ENCODE data around the gene C5.

C5 gene

GRCh38 chr9:121019273-121019672 lies 30.8 kb downstream of the C5 start:
- POLR2A ChIA-PET, result no interaction called here
- no peak overlapping the region for H3K27ac ChIP-seq (ENCODE audit: insufficient read depth in 1 of 2, low read depth in 1 of 2, low read length in 2 of 2, poor library complexity in 1 of 2, severe bottlenecking in 2 of 2)

GRCh38 chr9:121013911-121014310 lies 36.2 kb downstream of the C5 start:
- ChIA-PET CTCF (no interaction called here), POLR2A (no interaction called here)
- no peaks in the 10 kb centered on the region for H3K27me3 ChIP-seq (replicated peaks in 2 of 5; ENCODE audit: control insufficient read depth in 4 of 5, insufficient read depth in 5 of 5, low read length in 4 of 5)

More at GRCh38 chr9:121019273-121019672, 30.8 kb downstream of the C5 start:
- no peaks in the 10 kb centered on the region for H3K4me1 ChIP-seq (ENCODE audit: control extremely low read depth in 1 of 4, control insufficient read depth in 4 of 4, insufficient read depth in 4 of 4, low read length in 3 of 4)
- WGBS (ENCODE audit: insufficient coverage), result 80% methylated on average over 4 of the region's 5 CpGs
- CTCF ChIA-PET, result interaction anchor here (1.0 to 1.5 kb wide), 2 partner anchors 34 to 37 kb away, joined by 4 to 6 read pairs; no protein-coding TSS in a partner anchor
- no peaks in the 10 kb centered on the region for H3K27me3 ChIP-seq (replicated peaks in 2 of 5; ENCODE audit: control insufficient read depth in 4 of 5, insufficient read depth in 5 of 5, low read length in 4 of 5)
- DNase-seq, result no peak
- no peaks in the 10 kb centered on the region for H3K9me3 ChIP-seq (ENCODE audit: control extremely low read depth in 1 of 5, control insufficient read depth in 4 of 5, insufficient read depth in 2 of 5, low read depth in 1 of 5, low read length in 4 of 5)
- no peak overlapping the region for H3K4me3 ChIP-seq (ENCODE audit: control insufficient read depth in 1 of 7, extremely low read depth in 1 of 7, insufficient read depth in 4 of 7, low read depth in 2 of 7, low read length in 6 of 7)
- peaks cover 0 to 3% (median 2%) of the 10 kb centered on the region in 4 experiments for H3K36me3 ChIP-seq (ENCODE audit: control insufficient read depth in 4 of 4, insufficient read depth in 4 of 4, low read length in 3 of 4)

GRCh38 chr9:121009650-121010049 lies 40.4 kb downstream of the C5 start:
- no peaks in the 10 kb centered on the region for H3K4me1 ChIP-seq (ENCODE audit: control extremely low read depth in 1 of 4, control insufficient read depth in 4 of 4, insufficient read depth in 4 of 4, low read length in 3 of 4)
- no peaks in the 10 kb centered on the region for H3K9me3 ChIP-seq (ENCODE audit: control extremely low read depth in 1 of 5, control insufficient read depth in 4 of 5, insufficient read depth in 2 of 5, low read depth in 1 of 5, low read length in 4 of 5)
- WGBS (ENCODE audit: insufficient coverage), result 83% methylated on average over 3 of the region's 3 CpGs
- H3K36me3 ChIP-seq (ENCODE audit: control insufficient read depth in 4 of 4, insufficient read depth in 4 of 4, low read length in 3 of 4), result no peaks in the 10 kb centered on the region
- CTCF ChIA-PET, result no interaction called here
- no peak overlapping the region for H3K4me3 ChIP-seq (ENCODE audit: control insufficient read depth in 1 of 7, extremely low read depth in 1 of 7, insufficient read depth in 4 of 7, low read depth in 2 of 7, low read length in 6 of 7)
- no peaks in the 10 kb centered on the region for H3K27me3 ChIP-seq (replicated peaks in 2 of 5; ENCODE audit: control insufficient read depth in 4 of 5, insufficient read depth in 5 of 5, low read length in 4 of 5)
- no peak overlapping the region for H3K27ac ChIP-seq (ENCODE audit: insufficient read depth in 1 of 2, low read depth in 1 of 2, low read length in 2 of 2, poor library complexity in 1 of 2, severe bottlenecking in 2 of 2)
- peak in 2 of 3 donors; percentile 48 to 60 for DNase-seq
- POLR2A ChIA-PET, result no interaction called here

More at GRCh38 chr9:121013911-121014310, 36.2 kb downstream of the C5 start:
- Histone ChIP-seq H3K36me3 (ENCODE audit: control insufficient read depth in 4 of 4, insufficient read depth in 4 of 4, low read length in 3 of 4) (peaks cover 0 to 3% (median under 1%) of the 10 kb centered on the region in 4 experiments), H3K4me1 (ENCODE audit: control extremely low read depth in 1 of 4, control insufficient read depth in 4 of 4, insufficient read depth in 4 of 4, low read length in 3 of 4) (no peaks in the 10 kb centered on the region), H3K4me3 (ENCODE audit: control insufficient read depth in 1 of 7, extremely low read depth in 1 of 7, insufficient read depth in 4 of 7, low read depth in 2 of 7, low read length in 6 of 7) (no peak overlapping the region), H3K27ac (ENCODE audit: insufficient read depth in 1 of 2, low read depth in 1 of 2, low read length in 2 of 2, poor library complexity in 1 of 2, severe bottlenecking in 2 of 2) (no peak overlapping the region), H3K9me3 (ENCODE audit: control extremely low read depth in 1 of 5, control insufficient read depth in 4 of 5, insufficient read depth in 2 of 5, low read depth in 1 of 5, low read length in 4 of 5) (no peaks in the 10 kb centered on the region)
- 100% methylated on average over 4 of the region's 8 CpGs for WGBS (ENCODE audit: insufficient coverage)
- DNase-seq, result no peak

- no peak overlapping the region for H3K4me3 ChIP-seq (ENCODE audit: control insufficient read depth in 1 of 7, extremely low read depth in 1 of 7, insufficient read depth in 4 of 7, low read depth in 2 of 7, low read length in 6 of 7)
- H3K36me3 ChIP-seq (ENCODE audit: control insufficient read depth in 4 of 4, insufficient read depth in 4 of 4, low read length in 3 of 4), result peaks cover 0 to 5% (median under 1%) of the 10 kb centered on the region in 4 experiments
- ChIA-PET CTCF (interaction anchor here (1.1 kb wide), 1 partner anchor 18 kb away, joined by 4 read pairs; no protein-coding TSS in a partner anchor), POLR2A (interaction anchor here (1.0 kb wide), 1 partner anchor 22 kb away, joined by 3 read pairs; no protein-coding TSS in a partner anchor)
- 100% methylated on average over 1 of the region's 2 CpGs for WGBS (ENCODE audit: insufficient coverage)
- H3K4me1 ChIP-seq (ENCODE audit: control extremely low read depth in 1 of 4, control insufficient read depth in 4 of 4, insufficient read depth in 4 of 4, low read length in 3 of 4), result no peaks in the 10 kb centered on the region
- no peak for DNase-seq
- H3K27me3 ChIP-seq (replicated peaks in 2 of 5; ENCODE audit: control insufficient read depth in 4 of 5, insufficient read depth in 5 of 5, low read length in 4 of 5), result no peaks in the 10 kb centered on the region
- H3K9me3 ChIP-seq (ENCODE audit: control extremely low read depth in 1 of 5, control insufficient read depth in 4 of 5, insufficient read depth in 2 of 5, low read depth in 1 of 5, low read length in 4 of 5), result no peaks in the 10 kb centered on the region
- no peak overlapping the region for H3K27ac ChIP-seq (ENCODE audit: insufficient read depth in 1 of 2, low read depth in 1 of 2, low read length in 2 of 2, poor library complexity in 1 of 2, severe bottlenecking in 2 of 2)
Measured at GRCh38 chr9:120999317-120999716, 50.8 kb downstream of the C5 start.

GRCh38 chr9:120998111-120998510 lies 52.0 kb downstream of the C5 start:
- Histone ChIP-seq H3K27me3 (replicated peaks in 2 of 5; ENCODE audit: control insufficient read depth in 4 of 5, insufficient read depth in 5 of 5, low read length in 4 of 5) (no peaks in the 10 kb centered on the region), H3K9me3 (ENCODE audit: control extremely low read depth in 1 of 5, control insufficient read depth in 4 of 5, insufficient read depth in 2 of 5, low read depth in 1 of 5, low read length in 4 of 5) (no peaks in the 10 kb centered on the region), H3K4me1 (ENCODE audit: control extremely low read depth in 1 of 4, control insufficient read depth in 4 of 4, insufficient read depth in 4 of 4, low read length in 3 of 4) (no peaks in the 10 kb centered on the region), H3K4me3 (ENCODE audit: control insufficient read depth in 1 of 7, extremely low read depth in 1 of 7, insufficient read depth in 4 of 7, low read depth in 2 of 7, low read length in 6 of 7) (no peak overlapping the region), H3K27ac (ENCODE audit: insufficient read depth in 1 of 2, low read depth in 1 of 2, low read length in 2 of 2, poor library complexity in 1 of 2, severe bottlenecking in 2 of 2) (no peak overlapping the region), H3K36me3 (ENCODE audit: control insufficient read depth in 4 of 4, insufficient read depth in 4 of 4, low read length in 3 of 4) (peaks cover 0 to 5% (median under 1%) of the 10 kb centered on the region in 4 experiments)
- ChIA-PET CTCF (interaction anchor here (1.1 kb wide), 1 partner anchor 17 kb away, joined by 4 read pairs; no protein-coding TSS in a partner anchor), POLR2A (interaction anchor here (1.0 kb wide), 1 partner anchor 23 kb away, joined by 3 read pairs; no protein-coding TSS in a partner anchor)
- DNase-seq, result no peak
- 100% methylated on average over 2 of the region's 2 CpGs for WGBS (ENCODE audit: insufficient coverage)

GRCh38 chr9:120997502-120997901 lies 52.6 kb downstream of the C5 start:
- H3K36me3 ChIP-seq (ENCODE audit: control insufficient read depth in 4 of 4, insufficient read depth in 4 of 4, low read length in 3 of 4), result peaks cover 0 to 5% (median under 1%) of the 10 kb centered on the region in 4 experiments
- no peaks in the 10 kb centered on the region for H3K4me1 ChIP-seq (ENCODE audit: control extremely low read depth in 1 of 4, control insufficient read depth in 4 of 4, insufficient read depth in 4 of 4, low read length in 3 of 4)
- no peaks in the 10 kb centered on the region for H3K27me3 ChIP-seq (replicated peaks in 2 of 5; ENCODE audit: control insufficient read depth in 4 of 5, insufficient read depth in 5 of 5, low read length in 4 of 5)
- H3K9me3 ChIP-seq (ENCODE audit: control extremely low read depth in 1 of 5, control insufficient read depth in 4 of 5, insufficient read depth in 2 of 5, low read depth in 1 of 5, low read length in 4 of 5), result no peaks in the 10 kb centered on the region
- no peak overlapping the region for H3K27ac ChIP-seq (ENCODE audit: insufficient read depth in 1 of 2, low read depth in 1 of 2, low read length in 2 of 2, poor library complexity in 1 of 2, severe bottlenecking in 2 of 2)
- DNase-seq, result no peak
- WGBS (ENCODE audit: insufficient coverage), result 100% methylated on average over 1 of the region's 7 CpGs
- CTCF ChIA-PET, result no interaction called here
- POLR2A ChIA-PET, result no interaction called here
- H3K4me3 ChIP-seq (ENCODE audit: control insufficient read depth in 1 of 7, extremely low read depth in 1 of 7, insufficient read depth in 4 of 7, low read depth in 2 of 7, low read length in 6 of 7), result no peak overlapping the region

- CTCF ChIA-PET, result interaction anchor here (1.1 kb wide), 1 partner anchor 181 kb away, joined by 3 read pairs; no protein-coding TSS in a partner anchor
- WGBS (ENCODE audit: insufficient coverage), result 83% methylated on average over 2 of the region's 3 CpGs
- DNase-seq, result no peak
Measured at GRCh38 chr9:120996409-120996808, 53.7 kb downstream of the C5 start.

More at GRCh38 chr9:120996409-120996808, 53.7 kb downstream of the C5 start:
- Histone ChIP-seq H3K36me3 (ENCODE audit: control insufficient read depth in 4 of 4, insufficient read depth in 4 of 4, low read length in 3 of 4) (peaks cover 0 to 5% (median under 1%) of the 10 kb centered on the region in 4 experiments), H3K4me3 (ENCODE audit: control insufficient read depth in 1 of 7, extremely low read depth in 1 of 7, insufficient read depth in 4 of 7, low read depth in 2 of 7, low read length in 6 of 7) (no peak overlapping the region), H3K9me3 (ENCODE audit: control extremely low read depth in 1 of 5, control insufficient read depth in 4 of 5, insufficient read depth in 2 of 5, low read depth in 1 of 5, low read length in 4 of 5) (no peaks in the 10 kb centered on the region), H3K4me1 (ENCODE audit: control extremely low read depth in 1 of 4, control insufficient read depth in 4 of 4, insufficient read depth in 4 of 4, low read length in 3 of 4) (no peaks in the 10 kb centered on the region), H3K27me3 (replicated peaks in 2 of 5; ENCODE audit: control insufficient read depth in 4 of 5, insufficient read depth in 5 of 5, low read length in 4 of 5) (no peaks in the 10 kb centered on the region), H3K27ac (ENCODE audit: insufficient read depth in 1 of 2, low read depth in 1 of 2, low read length in 2 of 2, poor library complexity in 1 of 2, severe bottlenecking in 2 of 2) (no peak overlapping the region)
- POLR2A ChIA-PET, result no interaction called here
